HCT116 (cell line): ENCODE data around the gene CIAO1. TPM values are rescaled to one million over a fixed set of nuclear protein-coding genes. Genes with fewer than 3 reads are reported as not detected.

Source experiments
- ATAC-seq: fragments of 200-7000 bp; cut with Tn5 transposase; 2 replicates; pipeline ENCODE4 v1.9.1; 2020; ENCODE audit warnings: mild to moderate bottlenecking, moderate library complexity
- BruUV-seq: library from RNA; stranded (reverse); fragments of 400-500 nt; replicated peaks from 2 replicates; lab custom pipeline; 2021; lab: Mats Ljungman, UMichigan
- CTCF ChIA-PET: fragments of 300-600 bp; sonication (Branson Sonifier 250); formaldehyde crosslinking; loops from one replicate; lab custom pipeline; 2021; ENCODE audit warnings: antibody characterized with exemption; lab: Charles Lee
- POLR2A ChIA-PET: fragments of 300-600, 350-600 bp; sonication (Branson Sonifier 250); formaldehyde crosslinking; loops from one replicate; lab custom pipeline; 2021; ENCODE audit warnings: antibody characterized with exemption; lab: Charles Lee
- RAD21 ChIA-PET, 2 experiments: fragments of 300-600 bp; sonication (Branson Sonifier 250); formaldehyde crosslinking; loops; one replicate each; lab custom pipeline; 2023; ENCODE audit warnings: low total read pairs in 2 of 2; ENCODE audit not compliant: uncharacterized antibody in 2 of 2, unreplicated experiment in 2 of 2, low non-redundant PET in 1 of 2; lab: Charles Lee
- DNase-seq: peaks from one replicate; pipeline ENCODE4 v3.0.0-alpha.2; 2010; ENCODE audit warnings: low read depth, low spot score
- H2AFZ ChIP-seq: fragments of 200-600 bp; shearing (Covaris generic), sonication (generic); 2 replicates; pipeline ENCODE4 v1.6.1; 2017; ENCODE audit warnings: low read depth, mixed run types, mixed read lengths, antibody characterized with exemption, low read length; ENCODE audit not compliant: poor library complexity, severe bottlenecking
- H3K27ac ChIP-seq: 2 replicates; pipeline ENCODE4 v1.5.1; 2012; ENCODE audit warnings: low read depth, low read length
- H3K27me3 ChIP-seq: fragments of 200-600 bp; sonication (generic); 2 replicates; pipeline ENCODE4 v1.6.1; 2016; ENCODE audit warnings: mixed run types, low read length, mixed read lengths; ENCODE audit not compliant: insufficient read depth
- H3K36me3 ChIP-seq, 2 experiments: fragments of 200-500 bp in 1 of 2; fragments of 200-600 bp in 1 of 2; sonication (Bioruptor generic) in 1 of 2; sonication (generic) in 1 of 2; 2 replicates each; pipeline versions ENCODE4 v1.5.1 to v1.6.1; 2014 to 2016; ENCODE audit warnings: low read length in 2 of 2, inconsistent platforms in 1 of 2, mixed read lengths in 1 of 2, mixed run types in 1 of 2; ENCODE audit not compliant: insufficient read depth in 2 of 2, control insufficient read depth in 1 of 2
- H3K4me1 ChIP-seq, 2 experiments: fragments of 200-600 bp in 1 of 2; sonication (generic) in 1 of 2; 2 replicates each; pipeline versions ENCODE4 v1.5.1 to v1.6.1; 2012 to 2017; ENCODE audit warnings: low read length in 2 of 2, inconsistent platforms in 1 of 2, mild to moderate bottlenecking in 1 of 2, mixed read lengths in 1 of 2, mixed run types in 1 of 2, moderate library complexity in 1 of 2; ENCODE audit not compliant: insufficient read depth in 2 of 2, control insufficient read depth in 1 of 2
- H3K4me2 ChIP-seq: fragments of 200-600 bp; sonication (generic); 2 replicates; pipeline ENCODE4 v1.6.1; 2017; ENCODE audit warnings: mixed run types, low read length, mixed read lengths
- H3K4me3 ChIP-seq, 2 experiments: fragments of 200-600 bp in 1 of 2; sonication (generic) in 1 of 2; replicated peaks in 1 of 2; 2 replicates each; pipeline ENCODE4 v1.5.1; 2011 to 2016; ENCODE audit warnings: low read length in 2 of 2, control low read depth in 1 of 2, low read depth in 1 of 2, mild to moderate bottlenecking in 1 of 2, mixed read lengths in 1 of 2, mixed run types in 1 of 2
- H3K79me2 ChIP-seq: fragments of 200-600 bp; sonication (generic); 2 replicates; pipeline ENCODE4 v1.6.1; 2017; ENCODE audit warnings: mild to moderate bottlenecking, mixed run types, low read length, moderate library complexity, mixed read lengths; ENCODE audit not compliant: insufficient read depth
- H3K9ac ChIP-seq: fragments of 200-600 bp; sonication (generic); 2 replicates; pipeline ENCODE4 v1.6.1; 2016; ENCODE audit warnings: low read length, mixed read lengths
- H3K9me2 ChIP-seq: fragments of 200-600 bp; sonication (generic), shearing (Covaris generic); 2 replicates; pipeline ENCODE4 v1.6.1; 2017; ENCODE audit warnings: mixed run types, mild to moderate bottlenecking, moderate library complexity; ENCODE audit not compliant: insufficient read depth
- H3K9me3 ChIP-seq, 2 experiments: fragments of 200-500 bp in 1 of 2; fragments of 200-600 bp in 1 of 2; sonication (Bioruptor generic) in 1 of 2; sonication (generic) in 1 of 2; 2 replicates each; pipeline ENCODE4 v1.6.1; 2014 to 2017; ENCODE audit warnings: low read length in 2 of 2, mixed read lengths in 2 of 2, inconsistent platforms in 1 of 2, low read depth in 1 of 2, mild to moderate bottlenecking in 1 of 2, mixed run types in 1 of 2, moderate library complexity in 1 of 2; ENCODE audit not compliant: control insufficient read depth in 1 of 2, insufficient read depth in 1 of 2
- H4K20me1 ChIP-seq: fragments of 200-600 bp; sonication (generic), shearing (Covaris generic); 2 replicates; pipeline ENCODE4 v1.6.1; 2017; ENCODE audit warnings: mixed run types, mild to moderate bottlenecking, moderate library complexity; ENCODE audit not compliant: insufficient read depth
- CBX3 ChIP-seq: IDR thresholded peaks from 2 replicates; pipeline ENCODE4 v1.6.1; 2012; ENCODE audit warnings: low read depth
- CEBPB ChIP-seq: IDR thresholded peaks from 2 replicates; pipeline ENCODE4 v1.6.1; 2012; ENCODE audit warnings: low read depth
- EZH2phosphoT487 ChIP-seq: fragments of 200-600 bp; IDR thresholded peaks from 2 replicates; pipeline ENCODE4 v1.6.1; 2018; ENCODE audit warnings: antibody characterized with exemption, borderline replicate concordance
- FOSL1 ChIP-seq: IDR thresholded peaks from 2 replicates; pipeline ENCODE4 v1.6.1; 2012; ENCODE audit warnings: low read depth
- JUND ChIP-seq: IDR thresholded peaks from 2 replicates; pipeline ENCODE4 v1.6.1; 2012
- POLR2A ChIP-seq: IDR thresholded peaks from 2 replicates; pipeline ENCODE4 v1.7.0; 2011; ENCODE audit warnings: borderline replicate concordance; ENCODE audit not compliant: insufficient read depth, insufficient read length; ENCODE audit errors: extremely low read depth
- SP1 ChIP-seq: IDR thresholded peaks from 2 replicates; pipeline ENCODE4 v1.6.1; 2012; ENCODE audit warnings: low read depth
- YY1 ChIP-seq: IDR thresholded peaks from 2 replicates; pipeline ENCODE4 v1.6.1; 2011; ENCODE audit warnings: low read length, low read depth, moderate library complexity, mild to moderate bottlenecking; ENCODE audit not compliant: insufficient replicate concordance; ENCODE audit errors: extremely low read depth
- intact Hi-C: fragments of 100-400 bp; cut with micrococcal nuclease; formaldehyde crosslinking; loops from 2 replicates; pipeline ENCODE4 v1.10.0; 2022
- total RNA-seq: library from RNA; stranded (reverse); gene quantifications from one replicate; pipeline ENCODE4 v1.2.1, GENCODE V29; 2021; ENCODE audit not compliant: unreplicated experiment
- TF ChIP-seq, protein P1 (sequence below): IDR thresholded peaks from 2 replicates; pipeline ENCODE4 v1.6.1; 2012; ENCODE audit warnings: low read depth

The CIAO1 gene
- total RNA-seq, 1 experiment from 2014 or later: 76.8 TPM

DNA sequence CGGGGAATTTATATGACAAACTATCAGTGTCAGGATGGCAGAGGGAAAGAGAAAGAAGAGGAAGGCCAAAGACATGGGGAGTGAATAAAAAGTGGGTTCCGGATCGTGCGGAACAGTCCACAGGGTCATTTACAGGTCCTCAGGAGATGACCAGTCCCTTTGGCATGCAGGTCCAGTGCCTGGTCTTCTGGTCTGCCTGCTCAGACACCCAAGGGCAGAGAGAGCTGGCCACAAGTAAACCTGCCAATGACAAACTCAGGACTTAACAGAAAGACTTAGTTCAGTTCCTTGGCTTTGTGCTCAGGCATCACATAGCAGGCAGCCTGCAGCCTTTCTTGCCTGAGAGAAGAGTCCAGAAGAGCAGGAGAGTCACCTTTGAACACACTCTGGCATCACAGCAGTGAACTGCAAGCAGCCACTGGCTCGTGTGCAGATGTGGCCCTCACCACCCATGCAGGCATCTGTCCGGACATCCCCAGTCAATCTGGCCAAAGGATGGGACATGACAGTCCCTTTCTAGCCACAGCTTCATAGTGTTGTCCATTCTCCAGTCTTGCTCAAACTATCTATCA lies 14.2 kb upstream of the CIAO1 start:
- RAD21 ChIA-PET: no interaction called here

More for the DNA sequence above, 14.2 kb upstream of the CIAO1 start:
- H3K4me2 ChIP-seq: peak overlapping the region; percentile 21; the same call in 1 of the 2 replicates
- ChIA-PET POLR2A (interaction anchor here (1.8 kb wide), 1 partner anchor 9 kb away, joined by 5 read pairs; no protein-coding TSS in a partner anchor), CTCF (interaction anchor here (1.8 kb wide), 1 partner anchor 8 kb away, joined by 6 read pairs; no protein-coding TSS in a partner anchor)
- no peak for TF ChIP-seq POLR2A
- peak; percentile 75 for TF ChIP-seq YY1
- TF ChIP-seq FOSL1: no peak
- no peak for TF ChIP-seq CEBPB
- TF ChIP-seq CBX3: peak; percentile 74
- TF ChIP-seq, protein P1, sequence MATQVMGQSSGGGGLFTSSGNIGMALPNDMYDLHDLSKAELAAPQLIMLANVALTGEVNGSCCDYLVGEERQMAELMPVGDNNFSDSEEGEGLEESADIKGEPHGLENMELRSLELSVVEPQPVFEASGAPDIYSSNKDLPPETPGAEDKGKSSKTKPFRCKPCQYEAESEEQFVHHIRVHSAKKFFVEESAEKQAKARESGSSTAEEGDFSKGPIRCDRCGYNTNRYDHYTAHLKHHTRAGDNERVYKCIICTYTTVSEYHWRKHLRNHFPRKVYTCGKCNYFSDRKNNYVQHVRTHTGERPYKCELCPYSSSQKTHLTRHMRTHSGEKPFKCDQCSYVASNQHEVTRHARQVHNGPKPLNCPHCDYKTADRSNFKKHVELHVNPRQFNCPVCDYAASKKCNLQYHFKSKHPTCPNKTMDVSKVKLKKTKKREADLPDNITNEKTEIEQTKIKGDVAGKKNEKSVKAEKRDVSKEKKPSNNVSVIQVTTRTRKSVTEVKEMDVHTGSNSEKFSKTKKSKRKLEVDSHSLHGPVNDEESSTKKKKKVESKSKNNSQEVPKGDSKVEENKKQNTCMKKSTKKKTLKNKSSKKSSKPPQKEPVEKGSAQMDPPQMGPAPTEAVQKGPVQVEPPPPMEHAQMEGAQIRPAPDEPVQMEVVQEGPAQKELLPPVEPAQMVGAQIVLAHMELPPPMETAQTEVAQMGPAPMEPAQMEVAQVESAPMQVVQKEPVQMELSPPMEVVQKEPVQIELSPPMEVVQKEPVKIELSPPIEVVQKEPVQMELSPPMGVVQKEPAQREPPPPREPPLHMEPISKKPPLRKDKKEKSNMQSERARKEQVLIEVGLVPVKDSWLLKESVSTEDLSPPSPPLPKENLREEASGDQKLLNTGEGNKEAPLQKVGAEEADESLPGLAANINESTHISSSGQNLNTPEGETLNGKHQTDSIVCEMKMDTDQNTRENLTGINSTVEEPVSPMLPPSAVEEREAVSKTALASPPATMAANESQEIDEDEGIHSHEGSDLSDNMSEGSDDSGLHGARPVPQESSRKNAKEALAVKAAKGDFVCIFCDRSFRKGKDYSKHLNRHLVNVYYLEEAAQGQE: no peak
- TF ChIP-seq EZH2phosphoT487: no peak
- peak; percentile 94 for TF ChIP-seq JUND
- peak; percentile 98 for TF ChIP-seq SP1
- BruUV-seq: no TSS peak
- DNase-seq (peak; percentile 61), ATAC-seq (peak; percentile 88)
- H3K9ac ChIP-seq: 0 out of 2 replicates have a peak overlapping the region, but pooled peaks have one; percentile 8
- H3K27ac ChIP-seq: no peak overlapping the region
- H2AFZ ChIP-seq: no peak overlapping the region
- H4K20me1 ChIP-seq: no peaks in the 10 kb centered on the region
- H3K27me3 ChIP-seq: no peaks in the 10 kb centered on the region
- peaks cover 3 to 14% of the 10 kb centered on the region in 2 experiments; a peak in 3 of 4 replicates for H3K4me1 ChIP-seq
- H3K36me3 ChIP-seq: peaks cover 8 to 14% of the 10 kb centered on the region in 2 experiments; a peak in 3 of 4 replicates
- H3K9me2 ChIP-seq: no peaks in the 10 kb centered on the region
- H3K9me3 ChIP-seq: no peaks in the 10 kb centered on the region
- H3K4me3 ChIP-seq: no peak overlapping the region
- intact Hi-C loops: no loop called here
- H3K79me2 ChIP-seq: peaks cover 4% of the 10 kb centered on the region; the same call in 1 of the 2 replicates
